Middle frontal gyrus (tissue), 1 donor: ENCODE measurements around the gene THSD4.

Source experiments
- DNase-seq: peaks from one replicate; pipeline ENCODE4 v3.0.0-alpha.2; 2015; ENCODE audit warnings: low spot score; ENCODE audit errors: extremely low spot score

THSD4 gene

GRCh38 chr15:71610728-71611552 lies 495.7 kb downstream of the THSD4 start:
- DNase-seq: no peak

- no peak for DNase-seq
Measured at GRCh38 chr15:71611553-71612396, 496.5 kb downstream of the THSD4 start.

- DNase-seq: no peak
Measured at GRCh38 chr15:71612397-71612722, 497.1 kb downstream of the THSD4 start.

GRCh38 chr15:71612869-71613268 lies 497.6 kb downstream of the THSD4 start:
- DNase-seq: no peak

GRCh38 chr15:71623111-71623510 lies 507.8 kb downstream of the THSD4 start:
- DNase-seq: no peak

- DNase-seq: no peak
Measured at GRCh38 chr15:71626596-71627088, 511.4 kb downstream of the THSD4 start.

GRCh38 chr15:71627188-71627587 lies 511.9 kb downstream of the THSD4 start:
- no peak for DNase-seq

GRCh38 chr15:71627604-71628003 lies 512.3 kb downstream of the THSD4 start:
- no peak for DNase-seq

- no peak for DNase-seq
Measured at GRCh38 chr15:71628988-71629770, 513.9 kb downstream of the THSD4 start.

GRCh38 chr15:71629781-71630474 lies 514.7 kb downstream of the THSD4 start:
- no peak for DNase-seq

- DNase-seq: no peak
Measured at GRCh38 chr15:71630475-71630809, 515.2 kb downstream of the THSD4 start.

GRCh38 chr15:71632576-71633195 lies 517.4 kb downstream of the THSD4 start:
- no peak for DNase-seq

GRCh38 chr15:71634820-71635560 lies 519.7 kb downstream of the THSD4 start:
- DNase-seq: no peak

- DNase-seq: no peak
Measured at GRCh38 chr15:71635735-71636134, 520.5 kb downstream of the THSD4 start.

- no peak for DNase-seq
Measured at GRCh38 chr15:71638876-71639275, 523.6 kb downstream of the THSD4 start.

- DNase-seq: no peak
Measured at GRCh38 chr15:71639471-71639870, 524.2 kb downstream of the THSD4 start.

GRCh38 chr15:71643918-71644317 lies 528.6 kb downstream of the THSD4 start:
- no peak for DNase-seq

- DNase-seq: no peak
Measured at GRCh38 chr15:71646767-71647486, 531.7 kb downstream of the THSD4 start.

- DNase-seq: no peak
Measured at GRCh38 chr15:71647487-71647808, 532.2 kb downstream of the THSD4 start.
